Activated CD8-positive, alpha-beta T cell treated with anti-CD3 and anti-CD28 coated beads for 36 hours (primary cell): ENCODE results near the gene SLC37A4. TPM values are rescaled to one million over a fixed set of nuclear protein-coding genes. Genes with fewer than 3 reads are reported as not detected.

Source experiments
- ATAC-seq: fragments of 200-7000 bp; cut with Tn5 transposase; one replicate; pipeline ENCODE4 v1.10.0; 2021; ENCODE audit warnings: mild to moderate bottlenecking, moderate library complexity
- CTCF ChIA-PET: fragments of 350-600 bp; sonication (Branson Sonifier 250); formaldehyde crosslinking; loops from one replicate; lab custom pipeline; 2021; ENCODE audit warnings: antibody characterized with exemption; lab: Charles Lee
- POLR2A ChIA-PET: fragments of 350-600 bp; sonication (Branson Sonifier 250); formaldehyde crosslinking; loops from one replicate; lab custom pipeline; 2021; ENCODE audit warnings: antibody characterized with exemption; lab: Charles Lee
- DNase-seq: peaks from one replicate; pipeline ENCODE4 v3.0.0-alpha.2; 2020
- H3K27ac Mint-ChIP-seq: one replicate; pipeline ENCODE4 v1.8.0; 2021; ENCODE audit warnings: mild to moderate bottlenecking, mixed read lengths
- H3K27me3 Mint-ChIP-seq: one replicate; pipeline ENCODE4 v1.8.0; 2021; ENCODE audit warnings: mixed read lengths
- H3K36me3 Mint-ChIP-seq: one replicate; pipeline ENCODE4 v1.8.0; 2021; ENCODE audit warnings: low read depth, mixed read lengths
- H3K4me1 Mint-ChIP-seq: one replicate; pipeline ENCODE4 v1.8.0; 2021; ENCODE audit warnings: low read depth, mixed read lengths
- H3K4me3 Mint-ChIP-seq: one replicate; pipeline ENCODE4 v1.8.0; 2021; ENCODE audit warnings: mild to moderate bottlenecking, moderate library complexity, mixed read lengths
- H3K9me3 Mint-ChIP-seq: one replicate; pipeline ENCODE4 v1.8.0; 2021; ENCODE audit warnings: mixed read lengths
- intact Hi-C: fragments of 100-400 bp; cut with micrococcal nuclease; formaldehyde crosslinking; loops from one replicate; pipeline ENCODE4 v1.10.0; 2022
- microRNA-seq: library from miRNA; unstranded; fragments of <30 nt; microRNA quantifications from one replicate; pipeline ENCODE4 v1.2.0, GENCODE V29; 2022; ENCODE audit warnings: borderline microRNAs expressed, borderline replicate concordance
- total RNA-seq, 2 experiments: library from RNA; stranded (reverse); gene quantifications; one replicate each; pipeline ENCODE4 v1.2.3, GENCODE V29; 2021
- TF ChIP-seq, protein P1 (sequence below): fragments of 200-600 bp; IDR thresholded peaks from one replicate; pipeline ENCODE4 v1.8.0; 2022; ENCODE audit warnings: antibody characterized with exemption, mild to moderate bottlenecking

The SLC37A4 gene
- total RNA-seq, 2 experiments from 2014 or later: 32.4 to 35.2 TPM

DNA sequence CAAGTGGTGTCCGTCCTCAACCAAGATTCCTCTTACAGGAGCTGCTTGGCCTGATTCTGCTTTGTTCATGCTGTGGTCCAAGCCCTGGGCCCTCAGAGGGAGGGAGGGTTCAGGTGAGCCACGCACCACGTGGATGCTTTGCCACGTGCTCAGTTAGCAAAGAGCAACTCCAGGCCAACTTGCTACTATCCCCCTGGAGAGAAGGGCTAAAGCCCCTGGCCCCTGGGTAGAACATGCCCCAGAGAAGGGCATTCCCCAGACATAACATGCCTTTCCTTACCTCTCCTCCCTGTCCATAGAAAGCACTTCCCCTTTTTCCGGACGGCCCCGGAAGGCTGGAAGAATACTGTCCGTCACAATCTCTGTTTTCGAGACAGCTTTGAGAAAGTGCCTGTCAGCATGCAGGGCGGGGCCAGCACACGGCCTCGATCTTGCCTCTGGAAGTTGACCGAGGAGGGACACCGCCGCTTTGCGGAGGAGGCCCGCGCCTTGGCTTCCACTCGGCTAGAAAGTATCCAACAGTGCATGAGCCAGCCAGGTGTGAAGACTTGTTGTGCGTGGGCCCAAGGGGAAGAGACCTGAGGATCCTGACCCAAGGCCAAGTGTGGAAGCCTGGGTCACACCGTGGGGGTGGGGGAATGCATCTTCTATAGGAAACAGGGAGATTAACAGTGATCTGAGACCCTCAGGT lies 50.3 kb downstream of the SLC37A4 start:
- Mint-ChIP-seq H3K27ac (no peak overlapping the region), H3K9me3 (no peaks in the 10 kb centered on the region), H3K4me1 (no peaks in the 10 kb centered on the region), H3K4me3 (no peak overlapping the region), H3K27me3 (peaks cover 2% of the 10 kb centered on the region), H3K36me3 (no peaks in the 10 kb centered on the region)
- DNase-seq (no peak), ATAC-seq (no peak)
- TF ChIP-seq, protein P1, sequence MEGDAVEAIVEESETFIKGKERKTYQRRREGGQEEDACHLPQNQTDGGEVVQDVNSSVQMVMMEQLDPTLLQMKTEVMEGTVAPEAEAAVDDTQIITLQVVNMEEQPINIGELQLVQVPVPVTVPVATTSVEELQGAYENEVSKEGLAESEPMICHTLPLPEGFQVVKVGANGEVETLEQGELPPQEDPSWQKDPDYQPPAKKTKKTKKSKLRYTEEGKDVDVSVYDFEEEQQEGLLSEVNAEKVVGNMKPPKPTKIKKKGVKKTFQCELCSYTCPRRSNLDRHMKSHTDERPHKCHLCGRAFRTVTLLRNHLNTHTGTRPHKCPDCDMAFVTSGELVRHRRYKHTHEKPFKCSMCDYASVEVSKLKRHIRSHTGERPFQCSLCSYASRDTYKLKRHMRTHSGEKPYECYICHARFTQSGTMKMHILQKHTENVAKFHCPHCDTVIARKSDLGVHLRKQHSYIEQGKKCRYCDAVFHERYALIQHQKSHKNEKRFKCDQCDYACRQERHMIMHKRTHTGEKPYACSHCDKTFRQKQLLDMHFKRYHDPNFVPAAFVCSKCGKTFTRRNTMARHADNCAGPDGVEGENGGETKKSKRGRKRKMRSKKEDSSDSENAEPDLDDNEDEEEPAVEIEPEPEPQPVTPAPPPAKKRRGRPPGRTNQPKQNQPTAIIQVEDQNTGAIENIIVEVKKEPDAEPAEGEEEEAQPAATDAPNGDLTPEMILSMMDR: no peak
- ChIA-PET CTCF (no interaction called here), POLR2A (interaction anchor here (1.0 kb wide), 1 partner anchor 136 kb away, joined by 3 read pairs; no protein-coding TSS in a partner anchor)
- intact Hi-C loops: no loop called here

DNA sequence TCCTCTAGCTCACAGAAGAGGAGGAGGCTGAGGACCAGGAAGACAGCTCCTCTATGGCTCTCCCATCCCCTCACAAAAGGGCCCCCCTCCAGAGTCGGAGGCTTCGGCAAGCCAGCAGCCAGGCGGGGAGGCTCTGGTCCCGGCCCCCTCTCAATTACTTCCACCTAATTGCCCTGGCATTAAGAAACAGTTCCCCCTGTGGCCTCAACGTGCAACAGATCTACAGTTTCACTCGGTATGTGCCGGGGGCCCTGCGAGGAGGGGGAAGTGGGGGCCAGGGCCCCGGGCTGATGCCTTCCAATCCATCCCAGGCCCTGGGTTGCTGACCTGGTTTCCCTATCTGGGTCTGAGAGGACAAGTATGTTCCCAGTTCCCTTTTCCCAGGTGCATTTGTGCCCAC lies 51.2 kb downstream of the SLC37A4 start:
- H3K4me1 Mint-ChIP-seq: no peaks in the 10 kb centered on the region
- no peak overlapping the region for H3K4me3 Mint-ChIP-seq
- no peak overlapping the region for H3K27ac Mint-ChIP-seq
- no peak for DNase-seq
- ChIA-PET CTCF (no interaction called here), POLR2A (no interaction called here)
- TF ChIP-seq, protein P1: no peak
- no peaks in the 10 kb centered on the region for H3K36me3 Mint-ChIP-seq
- H3K27me3 Mint-ChIP-seq: peaks cover 6% of the 10 kb centered on the region
- no peaks in the 10 kb centered on the region for H3K9me3 Mint-ChIP-seq
- intact Hi-C loops: no loop called here
- ATAC-seq: peak; percentile 47

DNA sequence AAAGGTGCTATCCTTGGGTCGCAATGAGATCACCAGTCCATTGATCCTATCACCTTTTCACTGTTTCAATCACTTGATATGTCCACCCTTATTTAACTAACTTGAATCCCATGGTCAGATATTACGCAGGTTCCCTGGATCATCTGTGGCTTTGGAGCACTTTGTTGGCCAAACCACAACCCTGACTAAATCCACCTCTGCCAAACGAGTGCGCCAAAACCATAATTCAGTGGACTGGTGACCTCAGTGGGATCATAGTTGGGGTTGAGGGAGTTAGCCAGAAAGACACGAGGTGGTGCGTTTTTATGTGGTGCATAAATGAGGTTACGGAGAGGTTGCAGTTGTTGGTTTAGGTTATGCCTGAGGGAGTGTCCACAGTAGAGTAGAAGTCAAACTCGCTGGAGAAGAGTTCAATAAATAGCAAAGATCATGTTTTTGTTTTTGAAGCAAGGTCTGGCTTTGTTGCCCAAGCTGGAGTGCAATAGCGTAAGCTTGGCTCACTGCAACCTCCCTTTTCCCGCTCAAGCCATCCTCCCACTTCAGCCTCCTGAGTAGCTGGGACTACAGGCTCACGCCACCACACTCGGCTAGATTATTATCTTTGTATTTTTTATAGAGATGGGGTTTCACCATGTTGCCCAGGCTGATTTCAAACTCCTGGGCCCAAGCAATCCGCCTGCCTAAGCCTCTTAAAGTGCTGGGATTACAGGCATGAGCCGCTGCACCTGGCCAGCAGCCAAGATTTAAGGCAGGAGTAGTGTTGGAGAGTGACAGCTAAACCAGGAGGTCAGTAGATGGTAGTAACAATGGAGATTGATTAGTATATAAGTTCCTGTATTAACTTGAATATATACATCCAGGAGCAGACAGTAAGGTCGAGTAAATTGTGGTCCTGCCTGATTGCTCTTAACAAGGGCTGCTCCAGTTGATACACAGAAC lies 54.6 kb downstream of the SLC37A4 start:
- no peaks in the 10 kb centered on the region for H3K9me3 Mint-ChIP-seq
- TF ChIP-seq, protein P1: no peak
- POLR2A ChIA-PET: interaction anchor here (0.6 kb wide), 1 partner anchor 437 kb away, joined by 3 read pairs; no protein-coding TSS in a partner anchor
- H3K27ac Mint-ChIP-seq: no peak overlapping the region
- CTCF ChIA-PET: interaction anchor here (0.6 to 0.9 kb wide), 2 partner anchors 19 to 893 kb away, joined by 3 read pairs; no protein-coding TSS in a partner anchor
- H3K4me1 Mint-ChIP-seq: no peaks in the 10 kb centered on the region
- peaks cover 10% of the 10 kb centered on the region for H3K27me3 Mint-ChIP-seq
- intact Hi-C loops: no loop called here
- H3K36me3 Mint-ChIP-seq: no peaks in the 10 kb centered on the region
- H3K4me3 Mint-ChIP-seq: no peak overlapping the region
- ATAC-seq (no peak), DNase-seq (no peak)

Small RNA genes within 50 kb of the gene (microRNA-seq; reads per million reads assigned to microRNA genes)
- not detected for gene MIR3656

Other genes with a start within 250 kb of the SLC37A4 start
- gene DDX6, start 239.7 kb downstream of the SLC37A4 start, total RNA-seq: 100 to 1,000 TPM; 155 to 158 TPM
- under 1 TPM; 0.60 to 0.92 TPM for gene CXCR5, start 147.0 kb downstream of the SLC37A4 start, total RNA-seq
- gene BCL9L, start 105.0 kb downstream of the SLC37A4 start, total RNA-seq: 10 to 100 TPM; 35.9 to 38.8 TPM
- 1 to 10 TPM; 1.5 to 2.2 TPM for gene UPK2, start 74.6 kb downstream of the SLC37A4 start, total RNA-seq
- not detected for gene FOXR1, start 59.1 kb downstream of the SLC37A4 start, total RNA-seq
- 10 to 100 TPM; 22.0 to 24.1 TPM for gene CENATAC, start 32.7 kb downstream of the SLC37A4 start, total RNA-seq
- gene RPS25, start 12.5 kb downstream of the SLC37A4 start, total RNA-seq: 1,000 to 10,000 TPM; 1,901 to 1,911 TPM
- gene TRAPPC4, start 12.1 kb downstream of the SLC37A4 start, total RNA-seq: 10 to 100 TPM; 69.5 to 71.4 TPM
- gene HYOU1, start 26.3 kb upstream of the SLC37A4 start, total RNA-seq: 100 to 1,000 TPM in 1 of 2 experiments, 10 to 100 TPM in 1; 92.4 to 101 TPM
- gene VPS11, start 36.9 kb upstream of the SLC37A4 start, total RNA-seq: 10 to 100 TPM; 17.1 to 17.2 TPM
- 10 to 100 TPM; 33.6 to 36.1 TPM for gene HMBS, start 54.0 kb upstream of the SLC37A4 start, total RNA-seq
- 10 to 100 TPM; 51.1 to 52.2 TPM for gene DPAGT1, start 71.0 kb upstream of the SLC37A4 start, total RNA-seq
- gene C2CD2L, start 76.5 kb upstream of the SLC37A4 start, total RNA-seq: 10 to 100 TPM; 14.2 to 17.7 TPM
- 10 to 100 TPM; 23.9 to 26.5 TPM for gene HINFP, start 90.7 kb upstream of the SLC37A4 start, total RNA-seq
- gene ABCG4, start 118.2 kb upstream of the SLC37A4 start, total RNA-seq: not detected
- gene NLRX1, start 137.8 kb upstream of the SLC37A4 start, total RNA-seq: 10 to 100 TPM; 20.1 to 21.3 TPM
- under 1 TPM; 0.29 to 0.32 TPM for gene NHERF4, start 154.6 kb upstream of the SLC37A4 start, total RNA-seq
- gene CBL, start 175.5 kb upstream of the SLC37A4 start, total RNA-seq: 10 to 100 TPM; 27.0 to 27.5 TPM